Mucosa of rectum (tissue), 2 donors: ENCODE results near the gene PIKFYVE.
A peak's percentile ranks its signal among the peaks of the same experiment; 100 is the strongest.
"Not testable (repeated sequence)": the region's sequence is repeated elsewhere in the genome, so short reads cannot be mapped to it uniquely, and the experiment has no call there.

ENCODE experiments used
- H3K27ac ChIP-seq, 2 donors: one replicate each; pipeline ENCODE4 v1.7.0; 2013; ENCODE audit warnings: inconsistent platforms in 2 of 2, low read depth in 2 of 2, low read length in 2 of 2
- H3K27me3 ChIP-seq, 2 donors: one replicate each; pipeline ENCODE4 v1.7.0; 2013; ENCODE audit warnings: low read length in 2 of 2; ENCODE audit not compliant: control insufficient read depth in 2 of 2, insufficient read depth in 2 of 2
- H3K36me3 ChIP-seq, 2 donors: one replicate each; pipeline ENCODE4 v1.7.0; 2013; ENCODE audit warnings: low read length in 2 of 2; ENCODE audit not compliant: control insufficient read depth in 2 of 2, insufficient read depth in 2 of 2
- H3K4me1 ChIP-seq, 2 donors: one replicate each; pipeline ENCODE4 v1.7.0; 2013; ENCODE audit warnings: low read length in 2 of 2, mild to moderate bottlenecking in 1 of 2; ENCODE audit not compliant: control insufficient read depth in 2 of 2, insufficient read depth in 2 of 2
- H3K4me3 ChIP-seq, 2 donors: one replicate each; pipeline ENCODE4 v1.7.0; 2013; ENCODE audit warnings: low read length in 2 of 2
- H3K9ac ChIP-seq, 2 donors: one replicate each; pipeline ENCODE4 v1.7.0; 2013; ENCODE audit warnings: low read length in 2 of 2, low read depth in 1 of 2, mild to moderate bottlenecking in 1 of 2
- H3K9me3 ChIP-seq, 2 donors: one replicate each; pipeline ENCODE4 v1.7.0; 2013; ENCODE audit warnings: low read length in 2 of 2; ENCODE audit not compliant: control insufficient read depth in 2 of 2
- donor health status: healthy.
- donor health status: Normal muscosa, but diverticular disease.

The PIKFYVE gene

DNA sequence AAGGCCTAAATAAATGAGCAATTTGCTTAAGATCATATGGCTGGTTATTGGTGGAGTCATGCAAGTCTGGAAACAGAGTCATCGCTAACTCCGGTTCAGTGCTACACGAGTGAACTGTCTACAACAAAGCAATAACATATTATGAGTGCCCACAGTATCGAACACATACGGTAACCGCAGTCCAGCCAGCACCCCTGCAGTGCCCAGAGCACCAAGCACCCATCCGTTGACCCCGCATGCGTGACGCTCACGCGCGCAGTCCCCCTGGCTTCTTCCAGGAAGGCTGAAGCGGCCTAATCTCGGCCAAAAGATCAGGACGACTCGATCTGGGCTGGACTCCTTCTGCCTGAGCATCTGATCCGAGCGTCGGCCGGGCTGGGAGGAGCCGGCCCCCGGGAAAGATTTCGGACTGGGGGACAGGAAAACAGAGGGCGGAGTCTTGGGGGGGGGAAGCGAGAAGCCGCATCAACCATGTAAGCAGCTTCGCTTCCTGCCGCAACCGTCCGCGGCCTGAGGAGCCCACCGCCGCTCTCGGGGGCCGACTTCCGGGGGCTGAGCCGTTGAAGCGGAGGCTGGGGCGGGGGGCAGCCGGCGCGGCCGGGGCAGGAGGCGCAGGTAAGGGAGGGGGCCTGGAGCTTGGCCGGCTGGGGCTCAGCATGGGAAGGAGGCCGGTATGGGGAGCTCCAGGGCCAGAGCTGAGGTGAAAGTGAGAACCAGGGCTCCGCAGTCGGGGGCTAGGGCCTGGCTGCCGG lies at the start of gene PIKFYVE:
PIKFYVE (plus strand) TSS at position 455 of the 752 bp plus-strand sequence. CDS start 5,265 bp downstream, outside the sequence.
- peaks cover 7 to 9% of the 10 kb centered on the region in 2 donors for H3K4me1 ChIP-seq
- H3K27me3 ChIP-seq, result no peaks in the 10 kb centered on the region
- H3K36me3 ChIP-seq, result no peaks in the 10 kb centered on the region
- no peaks in the 10 kb centered on the region for H3K9me3 ChIP-seq
- peak within 1 kb of the TSS; percentile 80 to 88 for H3K9ac ChIP-seq
- peak within 1 kb of the TSS; percentile 89 to 99 for H3K4me3 ChIP-seq
- H3K27ac ChIP-seq, result peak within 1 kb of the TSS; percentile 85 to 91

DNA sequence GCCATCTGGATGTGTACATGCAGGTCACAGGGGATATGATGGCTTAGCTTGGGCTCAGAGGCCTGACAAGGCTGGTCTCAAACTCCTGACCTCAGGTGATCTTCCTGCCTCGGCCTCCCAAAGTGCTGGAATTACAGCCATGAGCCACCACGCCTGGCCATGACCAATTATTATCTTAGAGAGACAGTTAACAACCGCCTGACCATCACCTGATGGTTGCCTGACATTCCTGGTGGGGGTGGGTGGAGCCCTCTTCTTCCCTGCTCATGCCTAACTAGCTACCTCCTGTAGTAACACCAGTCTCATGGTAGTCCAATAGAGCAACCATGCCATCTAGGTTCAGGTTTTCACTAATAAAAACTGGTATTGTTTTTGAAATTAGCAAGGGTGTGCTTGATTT lies 44.2 kb upstream of the PIKFYVE start:
- H3K9me3 ChIP-seq, H3K27ac ChIP-seq, H3K4me3 ChIP-seq, H3K36me3 ChIP-seq, H3K4me1 ChIP-seq, H3K9ac ChIP-seq, H3K27me3 ChIP-seq: not testable (repeated sequence)

- H3K9ac ChIP-seq, result no peak overlapping the region
- no peaks in the 10 kb centered on the region for H3K9me3 ChIP-seq
- no peaks in the 10 kb centered on the region for H3K27me3 ChIP-seq
These were observed 43.7 kb upstream of the PIKFYVE start for GRCh38 chr2:208222351-208222750.

DNA sequence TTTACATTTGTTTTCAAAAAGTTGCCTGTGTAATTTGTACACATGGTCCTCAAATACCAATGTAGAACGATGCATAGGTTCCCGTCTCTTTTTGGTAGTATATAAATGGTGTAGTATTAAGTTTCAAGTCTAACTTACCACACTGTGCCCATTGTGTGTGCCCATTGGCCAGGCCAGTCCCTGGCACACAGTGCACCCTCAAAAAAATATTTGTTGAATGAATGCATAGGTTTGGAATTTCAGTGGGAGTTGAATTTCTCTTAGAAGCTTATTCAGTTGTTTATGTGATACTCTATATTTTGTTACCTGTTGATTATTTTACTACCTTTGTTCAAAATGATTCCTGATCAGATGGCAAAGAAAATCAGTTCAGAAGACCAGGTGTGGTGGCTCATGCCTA lies 41.3 kb upstream of the PIKFYVE start:
- H3K4me3 ChIP-seq, result no peak overlapping the region
- no peaks in the 10 kb centered on the region for H3K9me3 ChIP-seq
- H3K9ac ChIP-seq, result no peak overlapping the region
- no peaks in the 10 kb centered on the region for H3K36me3 ChIP-seq
- no peaks in the 10 kb centered on the region for H3K27me3 ChIP-seq
- H3K27ac ChIP-seq, result no peak overlapping the region
- H3K4me1 ChIP-seq, result no peaks in the 10 kb centered on the region

More at GRCh38 chr2:208222351-208222750, 43.7 kb upstream of the PIKFYVE start:
- Histone ChIP-seq H3K36me3 (no peaks in the 10 kb centered on the region), H3K4me1 (no peaks in the 10 kb centered on the region), H3K4me3 (no peak overlapping the region), H3K27ac (no peak overlapping the region)

DNA sequence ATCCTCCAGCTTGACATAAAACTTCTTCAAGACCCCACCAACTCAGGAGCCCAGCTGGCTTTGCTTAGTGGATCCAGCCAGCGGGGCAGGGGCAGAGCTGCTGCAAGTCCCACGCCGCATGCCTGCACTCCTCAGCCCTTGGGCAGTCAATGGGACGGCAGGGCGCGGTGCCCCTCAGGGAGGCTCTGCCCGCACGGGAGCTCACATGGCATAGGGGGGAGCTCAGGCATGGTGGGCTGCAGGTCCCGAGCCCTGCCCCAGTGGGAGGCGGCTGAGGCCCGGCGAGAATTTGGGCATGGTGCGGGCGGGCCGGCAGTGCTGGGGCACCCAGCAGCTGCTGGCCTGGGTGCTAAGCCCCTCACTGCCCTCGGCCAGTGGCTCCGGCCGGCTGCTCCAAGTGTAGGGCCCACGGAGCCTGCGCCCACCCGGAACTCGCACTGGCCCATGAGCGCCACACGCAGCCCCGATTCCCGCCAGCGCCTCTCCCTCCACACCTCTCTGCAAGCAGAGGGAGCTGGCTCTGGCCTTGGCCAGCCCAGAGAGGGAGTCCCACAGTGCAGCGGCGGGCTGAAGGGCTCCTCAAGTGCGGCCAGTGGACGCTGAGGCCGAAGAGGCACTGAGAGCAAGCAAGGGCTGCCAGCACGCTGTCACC lies 38.3 kb upstream of the PIKFYVE start:
- Histone ChIP-seq H3K36me3 (no peaks in the 10 kb centered on the region), H3K4me1 (no peaks in the 10 kb centered on the region), H3K4me3 (no peak overlapping the region), H3K9ac (no peak overlapping the region), H3K9me3 (peaks cover 0 to 3% of the 10 kb centered on the region in 2 donors), H3K27me3 (no peaks in the 10 kb centered on the region), H3K27ac (no peak overlapping the region)

DNA sequence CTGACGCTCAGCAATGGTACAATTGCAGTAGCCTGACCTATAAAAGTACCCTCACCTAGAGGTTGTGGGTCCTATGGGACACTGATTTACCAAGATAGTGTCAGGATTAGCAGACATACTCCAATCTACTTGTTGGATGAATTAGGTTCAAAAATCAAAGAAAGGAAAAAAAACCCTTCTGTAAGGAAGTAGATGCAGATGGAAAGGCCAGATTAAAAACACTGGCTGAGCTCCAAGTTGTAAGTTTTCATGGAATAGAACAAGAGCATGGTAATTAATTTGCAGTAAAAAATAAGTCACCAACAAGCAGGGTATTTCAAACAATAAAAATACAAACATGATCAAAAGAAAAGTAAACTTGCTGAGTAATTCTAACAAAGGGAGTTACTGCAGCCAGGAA lies 37.6 kb upstream of the PIKFYVE start:
- no peaks in the 10 kb centered on the region for H3K4me1 ChIP-seq
- H3K4me3 ChIP-seq, result no peak overlapping the region
- H3K36me3 ChIP-seq, result no peaks in the 10 kb centered on the region

DNA sequence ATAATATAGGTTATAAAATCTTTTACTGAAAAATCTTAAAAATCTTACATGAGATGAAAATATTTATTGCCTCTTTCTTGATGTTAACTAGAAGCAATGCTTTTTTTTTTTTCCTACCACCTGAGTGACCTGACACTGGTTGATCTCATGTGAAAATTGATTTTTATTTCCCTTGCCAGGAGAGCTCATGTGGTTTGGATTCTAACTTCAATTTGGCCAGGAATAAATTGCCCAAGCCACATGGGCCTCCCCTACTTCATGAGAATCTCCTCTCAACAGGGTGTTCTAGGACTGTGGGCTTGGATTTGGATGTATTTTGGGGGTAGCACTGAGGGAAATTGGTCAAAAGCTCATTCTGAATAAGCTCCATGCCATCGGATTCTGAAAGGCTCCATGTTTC lies 31.3 kb upstream of the PIKFYVE start:
- no peak overlapping the region for H3K27ac ChIP-seq
- peaks cover 26 to 27% of the 10 kb centered on the region in 2 donors for H3K36me3 ChIP-seq
- H3K4me3 ChIP-seq, result no peak overlapping the region
- H3K9ac ChIP-seq, result no peak overlapping the region
- H3K4me1 ChIP-seq, result no peaks in the 10 kb centered on the region
- H3K9me3 ChIP-seq, result peaks cover 0 to 3% of the 10 kb centered on the region in 2 donors
- no peaks in the 10 kb centered on the region for H3K27me3 ChIP-seq

More for the DNA sequence above, 37.6 kb upstream of the PIKFYVE start:
- H3K27me3 ChIP-seq, result no peaks in the 10 kb centered on the region
- no peak overlapping the region for H3K27ac ChIP-seq
- H3K9me3 ChIP-seq, result peaks cover 0 to 3% of the 10 kb centered on the region in 2 donors
- no peak overlapping the region for H3K9ac ChIP-seq

DNA sequence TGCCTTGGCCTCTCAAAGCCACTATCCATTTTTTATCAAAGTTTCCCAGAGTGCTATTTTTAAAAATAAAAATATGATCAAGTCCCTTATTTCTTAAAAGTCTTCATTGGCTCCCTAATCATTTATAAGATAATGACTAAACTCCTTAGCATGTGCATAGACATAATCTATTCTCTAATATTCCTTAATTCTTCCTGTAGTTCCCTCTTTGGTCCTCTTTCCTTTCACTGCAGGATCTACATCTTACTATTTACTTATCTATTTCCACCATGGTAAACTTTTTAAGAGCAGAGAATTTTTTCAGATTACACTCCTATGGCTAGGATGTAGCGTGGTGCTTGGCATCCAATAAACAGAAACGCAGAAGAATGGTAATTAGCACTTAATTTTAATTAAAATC lies 30.2 kb upstream of the PIKFYVE start:
- Histone ChIP-seq H3K27ac (no peak overlapping the region), H3K4me1 (no peaks in the 10 kb centered on the region), H3K27me3 (no peaks in the 10 kb centered on the region), H3K36me3 (peaks cover 27 to 33% of the 10 kb centered on the region in 2 donors), H3K4me3 (no peak overlapping the region), H3K9ac (no peak overlapping the region), H3K9me3 (peaks cover 0 to 3% of the 10 kb centered on the region in 2 donors)

DNA sequence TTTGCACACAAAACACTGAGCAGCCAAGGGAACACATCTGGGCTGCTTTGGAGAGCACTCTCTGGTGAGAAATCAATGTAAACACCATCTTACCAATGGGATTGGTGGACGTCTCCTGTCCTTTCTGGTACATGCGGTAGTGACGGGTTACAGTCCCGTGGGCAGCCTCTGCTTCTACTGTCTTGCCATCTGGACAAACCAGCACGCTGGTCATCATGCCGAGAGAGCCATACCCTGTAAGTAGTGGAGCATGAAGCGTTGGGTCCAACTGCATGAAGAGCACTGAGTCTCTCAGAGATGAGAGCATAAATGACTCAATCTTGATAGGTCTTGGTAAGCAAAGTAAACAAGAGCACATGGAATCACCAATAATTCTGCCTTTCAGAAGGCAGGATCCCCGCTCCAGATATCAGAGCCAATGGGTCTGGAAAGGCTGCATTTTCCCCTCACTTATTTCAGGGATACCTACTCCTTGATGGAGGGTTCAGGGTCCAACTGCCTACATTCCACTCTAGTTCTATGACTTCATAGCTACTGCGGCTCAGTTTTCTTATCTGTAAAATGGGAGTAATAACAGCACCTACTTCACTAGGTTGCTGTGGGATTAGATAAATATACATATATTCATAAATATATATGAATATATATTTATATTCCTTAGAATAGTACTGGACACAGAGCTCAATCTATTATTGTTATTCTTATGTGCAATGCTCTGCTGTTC lies 26.1 kb upstream of the PIKFYVE start:
- H3K9ac ChIP-seq, result no peak overlapping the region
- peak overlapping the region in 1 of 2 donors; percentile 2 for H3K4me3 ChIP-seq
- peaks cover 45 to 46% of the 10 kb centered on the region in 2 donors for H3K36me3 ChIP-seq
- H3K4me1 ChIP-seq, result peaks cover 3% of the 10 kb centered on the region in 2 donors
- H3K27ac ChIP-seq, result no peak overlapping the region
- H3K9me3 ChIP-seq, result no peaks in the 10 kb centered on the region
- no peaks in the 10 kb centered on the region for H3K27me3 ChIP-seq
